AG09319 (cell line): ENCODE data around the gene CBL.

Experiments used
- DNase-seq: peaks from one replicate; pipeline ENCODE4 v3.0.0-alpha.2; 2010; ENCODE audit warnings: low read depth; ENCODE audit errors: extremely low read depth
- CTCF ChIP-seq: IDR thresholded peaks from 2 replicates; pipeline ENCODE4 v1.5.1; 2011; ENCODE audit warnings: low read depth, mild to moderate bottlenecking, inconsistent platforms, low read length, moderate library complexity

The CBL gene

GRCh38 chr11:119316016-119316728 is 110.0 kb downstream of the CBL start:
- no peak for DNase-seq

GRCh38 chr11:119316729-119317591 is 110.8 kb downstream of the CBL start, which contains the start of gene MCAM:
TSS of gene MCAM (minus strand) at chr11:119317130. CDS start at chr11:119317101, 29 bp downstream.
- no peak for DNase-seq
- no peak for TF ChIP-seq CTCF

More at GRCh38 chr11:119316016-119316728, 110.0 kb downstream of the CBL start:
- TF ChIP-seq CTCF, result no peak

GRCh38 chr11:119317592-119318239 is 111.6 kb downstream of the CBL start:
- no peak for TF ChIP-seq CTCF
- no peak for DNase-seq

- DNase-seq, result no peak
- TF ChIP-seq CTCF, result no peak
These were observed 112.3 kb downstream of the CBL start for GRCh38 chr11:119318240-119319135.

- no peak for TF ChIP-seq CTCF
- no peak for DNase-seq
These were observed 113.1 kb downstream of the CBL start for GRCh38 chr11:119319136-119319699.

- no peak for TF ChIP-seq CTCF
- DNase-seq, result no peak
These were observed 113.6 kb downstream of the CBL start for GRCh38 chr11:119319700-119320239.
